H1 (cell line): ENCODE results near the gene LBR. TPM values are rescaled to one million over a fixed set of nuclear protein-coding genes. Genes with fewer than 3 reads are reported as not detected.

Experiments used
- CHD7 ChIP-seq: fragments of 300-600 bp; sonication (generic); IDR thresholded peaks from 2 replicates; pipeline ENCODE4 v1.7.1; 2012; ENCODE audit warnings: low read length, moderate library complexity, mild to moderate bottlenecking, inconsistent platforms; ENCODE audit not compliant: insufficient replicate concordance
- HDAC2 ChIP-seq, 2 experiments: fragments of 300-600 bp in 1 of 2; sonication (generic) in 1 of 2; IDR thresholded peaks; 2 replicates each; pipeline ENCODE4 v1.6.1; 2011 to 2012; ENCODE audit warnings: low read depth in 2 of 2, low read length in 2 of 2, mild to moderate bottlenecking in 2 of 2, moderate library complexity in 2 of 2, borderline replicate concordance in 1 of 2, inconsistent platforms in 1 of 2
- KDM1A ChIP-seq: fragments of 200-600, 300-600 bp; sonication (generic); IDR thresholded peaks from 2 replicates; pipeline ENCODE4 v1.7.1; 2016; ENCODE audit warnings: mild to moderate bottlenecking, low read length, borderline replicate concordance
- RAD21 ChIP-seq, 2 experiments: IDR thresholded peaks in 1 of 2; conservative IDR thresholded peaks in 1 of 2; 2 replicates each; pipeline ENCODE4 v1.6.1; 2011; ENCODE audit warnings: low read depth in 2 of 2, low read length in 2 of 2, improper control_type of control experiment in 1 of 2, inconsistent platforms in 1 of 2, mild to moderate bottlenecking in 1 of 2, moderate library complexity in 1 of 2
- RXRA ChIP-seq: IDR thresholded peaks from 2 replicates; pipeline ENCODE4 v1.6.1; 2011; ENCODE audit warnings: low read depth, mild to moderate bottlenecking, low read length, moderate library complexity; ENCODE audit not compliant: insufficient read depth
- SP2 ChIP-seq: IDR thresholded peaks from 2 replicates; pipeline ENCODE4 v1.6.1; 2012; ENCODE audit warnings: mild to moderate bottlenecking, low read length, inconsistent platforms
- polyA plus RNA-seq, 7 experiments: library from polyadenylated mRNA; depleted of rRNA in 3 of 7; stranded (reverse) in 5 of 7; unstranded in 2 of 7; fragments of >200 nt in 5 of 7; fragments of 200-250 nt in 2 of 7; gene quantifications; 1 replicate in 5 of 7; 2 replicates in 1 of 7; 4 replicates in 1 of 7; pipeline versions ENCODE4 v1.2.1 to v1.2.3, GENCODE V29; 2011 to 2013; ENCODE audit warnings: missing spikeins in 2 of 7, mixed read lengths in 2 of 7
- total RNA-seq: library from RNA; stranded (reverse); fragmentation: NEBNext Ultra II Directional; extraction: Animal tissue kit (Norgen Biotek cat#: 25700); gene quantifications from 2 replicates; pipeline ENCODE4 v1.2.1, GENCODE V29; 2021

The LBR gene
- total and polyA plus RNA-seq, 2 of the 8 experiments (the other 6 are each of a cell fraction or from before 2014, with no cell fraction given): 32.1 to 89.8 TPM

GRCh38 chr1:225431081-225431863 lies 3.4 kb upstream of the LBR start (continued):
- TF ChIP-seq CHD7 (no peak), RAD21 (IDR thresholded peaks at IDR 0.05 in 1 of 2, conservative IDR thresholded peaks at IDR 0.05 in 1 of 2; ENCODE audit: low read depth in 2 of 2, low read length in 2 of 2) (no peak), KDM1A (no peak), HDAC2 (IDR thresholded peaks at IDR 0.05; ENCODE audit: borderline replicate concordance in 1 of 2, low read depth in 2 of 2, low read length in 2 of 2) (no peak), SP2 (no peak), RXRA (no peak)
